ENCODE measurements around the gene LSS. TPM values are rescaled to one million over a fixed set of nuclear protein-coding genes. Genes with fewer than 3 reads are reported as not detected.
"Not testable (repeated sequence)": the region's sequence is repeated elsewhere in the genome, so short reads cannot be mapped to it uniquely, and the experiment has no call there.

LSS gene
- total RNA-seq, 1 donor from 2014 or later: 92.0 TPM

- Mint-ChIP-seq H3K4me1 (ENCODE audit: unreplicated experiment) (peaks cover 42% of the 10 kb centered on the region), H3K27ac (ENCODE audit: unreplicated experiment) (peak overlapping the region; percentile 80), H3K27me3 (ENCODE audit: unreplicated experiment) (no peaks in the 10 kb centered on the region), H3K9me3 (ENCODE audit: unreplicated experiment) (no peaks in the 10 kb centered on the region), H3K36me3 (ENCODE audit: unreplicated experiment) (peaks cover 18% of the 10 kb centered on the region), H3K4me3 (ENCODE audit: unreplicated experiment) (peak overlapping the region; percentile 85)
- DNase-seq (ENCODE audit: extremely low spot score, unreplicated experiment): no peak
- TF ChIP-seq CTCF (IDR thresholded peaks at IDR 0.05): no peak
Measured at GRCh38 chr21:46227811-46228344, 696 bp downstream of the LSS start.

GRCh38 chr21:46226920-46227599, 1.5 kb downstream of the LSS start:
- no peak for DNase-seq (ENCODE audit: extremely low spot score, unreplicated experiment)
- no peaks in the 10 kb centered on the region for H3K9me3 Mint-ChIP-seq (ENCODE audit: unreplicated experiment)
- H3K4me3 Mint-ChIP-seq (ENCODE audit: unreplicated experiment): peak overlapping the region; percentile 85
- no peak for TF ChIP-seq CTCF (IDR thresholded peaks at IDR 0.05)
- H3K27me3 Mint-ChIP-seq (ENCODE audit: unreplicated experiment): no peaks in the 10 kb centered on the region
- peaks cover 14% of the 10 kb centered on the region for H3K36me3 Mint-ChIP-seq (ENCODE audit: unreplicated experiment)
- H3K27ac Mint-ChIP-seq (ENCODE audit: unreplicated experiment): peak overlapping the region; percentile 80
- H3K4me1 Mint-ChIP-seq (ENCODE audit: unreplicated experiment): peaks cover 42% of the 10 kb centered on the region

- TF ChIP-seq CTCF (IDR thresholded peaks at IDR 0.05): no peak
- Mint-ChIP-seq H3K4me3 (ENCODE audit: unreplicated experiment) (peak overlapping the region; percentile 85), H3K36me3 (ENCODE audit: unreplicated experiment) (peaks cover 6% of the 10 kb centered on the region), H3K27ac (ENCODE audit: unreplicated experiment) (peak overlapping the region; percentile 68), H3K9me3 (ENCODE audit: unreplicated experiment) (no peaks in the 10 kb centered on the region), H3K4me1 (ENCODE audit: unreplicated experiment) (peaks cover 42% of the 10 kb centered on the region), H3K27me3 (ENCODE audit: unreplicated experiment) (no peaks in the 10 kb centered on the region)
- DNase-seq (ENCODE audit: extremely low spot score, unreplicated experiment): no peak
Measured at GRCh38 chr21:46226146-46226545, 2.4 kb downstream of the LSS start.

- Mint-ChIP-seq H3K4me1 (ENCODE audit: unreplicated experiment) (peaks cover 34% of the 10 kb centered on the region), H3K36me3 (ENCODE audit: unreplicated experiment) (peaks cover 20% of the 10 kb centered on the region)
- H3K27me3 Mint-ChIP-seq (ENCODE audit: unreplicated experiment); H3K9me3 Mint-ChIP-seq (ENCODE audit: unreplicated experiment); H3K4me3 Mint-ChIP-seq (ENCODE audit: unreplicated experiment); H3K27ac Mint-ChIP-seq (ENCODE audit: unreplicated experiment); DNase-seq (ENCODE audit: extremely low spot score, unreplicated experiment): not testable (repeated sequence)
Measured at GRCh38 chr21:46223661-46224060, 4.9 kb downstream of the LSS start.

- H3K27me3 Mint-ChIP-seq (ENCODE audit: unreplicated experiment): no peaks in the 10 kb centered on the region
Measured at GRCh38 chr21:46223217-46223616, 5.4 kb downstream of the LSS start.

More at GRCh38 chr21:46223217-46223616, 5.4 kb downstream of the LSS start:
- no peak overlapping the region for H3K27ac Mint-ChIP-seq (ENCODE audit: unreplicated experiment)
- no peak overlapping the region for H3K4me3 Mint-ChIP-seq (ENCODE audit: unreplicated experiment)
- no peaks in the 10 kb centered on the region for H3K9me3 Mint-ChIP-seq (ENCODE audit: unreplicated experiment)
- no peak for DNase-seq (ENCODE audit: extremely low spot score, unreplicated experiment)
- peaks cover 34% of the 10 kb centered on the region for H3K4me1 Mint-ChIP-seq (ENCODE audit: unreplicated experiment)
- TF ChIP-seq CTCF (IDR thresholded peaks at IDR 0.05): no peak
- peaks cover 20% of the 10 kb centered on the region for H3K36me3 Mint-ChIP-seq (ENCODE audit: unreplicated experiment)
